Stimulated activated CD8-positive, alpha-beta memory T cell treated with anti-CD3 and anti-CD28 coated beads, Interleukin-7, amount 100 ng/mL, for 4 hours (primary cell): ENCODE measurements around the gene STARD13.

Experiments used
- DNase-seq, 2 donors: peaks; one replicate each; pipeline ENCODE4 v3.0.0-alpha.2; 2020; ENCODE audit warnings: low read depth in 2 of 2

Gene STARD13

GRCh38 chr13:33228648-33229445 is 56.7 kb downstream of the STARD13 start:
- DNase-seq: no peak

- DNase-seq: no peak
Observed at GRCh38 chr13:33227927-33228647, 57.5 kb downstream of the STARD13 start.

- no peak for DNase-seq
Observed at GRCh38 chr13:33224686-33225085, 60.9 kb downstream of the STARD13 start.

- DNase-seq: no peak
Observed at GRCh38 chr13:33224191-33224590, 61.4 kb downstream of the STARD13 start.

GRCh38 chr13:33219926-33220325 is 65.6 kb downstream of the STARD13 start:
- DNase-seq: no peak

- DNase-seq: no peak
Observed at GRCh38 chr13:33218426-33218825, 67.1 kb downstream of the STARD13 start.

GRCh38 chr13:33218020-33218419 is 67.5 kb downstream of the STARD13 start:
- DNase-seq: no peak

GRCh38 chr13:33217256-33217655 is 68.3 kb downstream of the STARD13 start:
- no peak for DNase-seq

GRCh38 chr13:33213797-33214196 is 71.8 kb downstream of the STARD13 start:
- no peak for DNase-seq

GRCh38 chr13:33213024-33213768 is 72.4 kb downstream of the STARD13 start:
- no peak for DNase-seq

- DNase-seq: no peak
Observed at GRCh38 chr13:33212396-33212795, 73.2 kb downstream of the STARD13 start.

- DNase-seq: no peak
Observed at GRCh38 chr13:33210090-33210489, 75.5 kb downstream of the STARD13 start.

- DNase-seq: no peak
Observed at GRCh38 chr13:33208290-33209220, 77.0 kb downstream of the STARD13 start.

GRCh38 chr13:33207615-33207961 is 78.0 kb downstream of the STARD13 start:
- no peak for DNase-seq

GRCh38 chr13:33206945-33207614 is 78.5 kb downstream of the STARD13 start:
- DNase-seq: no peak

GRCh38 chr13:33206425-33206824 is 79.1 kb downstream of the STARD13 start:
- no peak for DNase-seq

- no peak for DNase-seq
Observed at GRCh38 chr13:33205804-33206221, 79.7 kb downstream of the STARD13 start.

GRCh38 chr13:33205224-33205623 is 80.3 kb downstream of the STARD13 start:
- DNase-seq: no peak

- no peak for DNase-seq
Observed at GRCh38 chr13:33204130-33204927, 81.2 kb downstream of the STARD13 start.

- DNase-seq: no peak
Observed at GRCh38 chr13:33202644-33203169, 82.8 kb downstream of the STARD13 start.
